ENCODE measurements around the gene DPYSL4. TPM values are rescaled to one million over a fixed set of nuclear protein-coding genes. Genes with fewer than 3 reads are reported as not detected.

The DPYSL4 gene
- total RNA-seq, 1 donor from 2014 or later = 26.1 TPM

DNA sequence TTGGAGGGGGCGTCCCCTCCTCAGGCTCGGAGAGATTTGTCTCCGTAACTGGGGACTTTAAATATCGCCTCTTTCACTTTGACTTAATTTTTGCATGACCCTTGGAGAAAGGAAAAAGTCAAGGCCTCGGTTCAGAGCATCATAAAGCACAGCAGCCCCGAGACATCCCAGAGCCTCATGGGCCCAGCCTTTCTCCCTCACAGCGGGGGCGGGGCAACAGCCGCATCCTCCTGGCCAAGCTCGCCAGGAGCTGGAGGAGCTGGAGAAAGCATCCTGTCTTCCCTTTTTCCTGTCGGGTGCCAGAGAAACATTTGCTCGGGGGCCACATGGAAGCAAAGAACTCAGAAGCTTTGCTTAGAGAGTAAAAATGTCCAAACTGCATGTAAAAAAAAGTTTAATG, 43.6 kb upstream of the DPYSL4 start:
- Mint-ChIP-seq H3K4me1 (ENCODE audit: low read depth, unreplicated experiment) (no peaks in the 10 kb centered on the region), H3K36me3 (ENCODE audit: low read depth, unreplicated experiment) (no peaks in the 10 kb centered on the region), H3K9me3 (ENCODE audit: unreplicated experiment) (no peaks in the 10 kb centered on the region), H3K27me3 (ENCODE audit: low read depth, unreplicated experiment) (peaks cover 44% of the 10 kb centered on the region), H3K27ac (ENCODE audit: unreplicated experiment) (no peak overlapping the region), H3K4me3 (ENCODE audit: unreplicated experiment) (no peak overlapping the region)
- Histone ChIP-seq H3K27ac (ENCODE audit: low read depth, low read length) (no peak overlapping the region), H3K4me3 (ENCODE audit: insufficient read depth, low read depth, low read length) (no peak overlapping the region), H4K20me1 (ENCODE audit: insufficient read depth, low read length) (no peaks in the 10 kb centered on the region), H3K4me2 (ENCODE audit: low read length) (no peak overlapping the region), H2AFZ (ENCODE audit: low read depth, low read length) (no peak overlapping the region), H3K9me3 (ENCODE audit: insufficient read depth, low read depth, low read length) (no peaks in the 10 kb centered on the region), H3K4me1 (ENCODE audit: insufficient read depth, low read length) (no peaks in the 10 kb centered on the region), H3K79me2 (ENCODE audit: insufficient read depth, low read length) (no peaks in the 10 kb centered on the region), H3K27me3 (ENCODE audit: insufficient read depth, low read length) (no peaks in the 10 kb centered on the region), H3K36me3 (ENCODE audit: insufficient read depth, low read length) (no peaks in the 10 kb centered on the region), H3K9ac (ENCODE audit: low read length) (no peak overlapping the region)
- no peak for FAIRE-seq
- TF ChIP-seq, protein P1, sequence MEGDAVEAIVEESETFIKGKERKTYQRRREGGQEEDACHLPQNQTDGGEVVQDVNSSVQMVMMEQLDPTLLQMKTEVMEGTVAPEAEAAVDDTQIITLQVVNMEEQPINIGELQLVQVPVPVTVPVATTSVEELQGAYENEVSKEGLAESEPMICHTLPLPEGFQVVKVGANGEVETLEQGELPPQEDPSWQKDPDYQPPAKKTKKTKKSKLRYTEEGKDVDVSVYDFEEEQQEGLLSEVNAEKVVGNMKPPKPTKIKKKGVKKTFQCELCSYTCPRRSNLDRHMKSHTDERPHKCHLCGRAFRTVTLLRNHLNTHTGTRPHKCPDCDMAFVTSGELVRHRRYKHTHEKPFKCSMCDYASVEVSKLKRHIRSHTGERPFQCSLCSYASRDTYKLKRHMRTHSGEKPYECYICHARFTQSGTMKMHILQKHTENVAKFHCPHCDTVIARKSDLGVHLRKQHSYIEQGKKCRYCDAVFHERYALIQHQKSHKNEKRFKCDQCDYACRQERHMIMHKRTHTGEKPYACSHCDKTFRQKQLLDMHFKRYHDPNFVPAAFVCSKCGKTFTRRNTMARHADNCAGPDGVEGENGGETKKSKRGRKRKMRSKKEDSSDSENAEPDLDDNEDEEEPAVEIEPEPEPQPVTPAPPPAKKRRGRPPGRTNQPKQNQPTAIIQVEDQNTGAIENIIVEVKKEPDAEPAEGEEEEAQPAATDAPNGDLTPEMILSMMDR (IDR thresholded peaks at IDR 0.05; ENCODE audit: insufficient read depth, low read depth, low read length) = no peak
- TF ChIP-seq EZH2 (IDR thresholded peaks at IDR 0.05; ENCODE audit: insufficient read depth, low read length) = no peak
- no peak for DNase-seq (ENCODE audit: low read depth)

DNA sequence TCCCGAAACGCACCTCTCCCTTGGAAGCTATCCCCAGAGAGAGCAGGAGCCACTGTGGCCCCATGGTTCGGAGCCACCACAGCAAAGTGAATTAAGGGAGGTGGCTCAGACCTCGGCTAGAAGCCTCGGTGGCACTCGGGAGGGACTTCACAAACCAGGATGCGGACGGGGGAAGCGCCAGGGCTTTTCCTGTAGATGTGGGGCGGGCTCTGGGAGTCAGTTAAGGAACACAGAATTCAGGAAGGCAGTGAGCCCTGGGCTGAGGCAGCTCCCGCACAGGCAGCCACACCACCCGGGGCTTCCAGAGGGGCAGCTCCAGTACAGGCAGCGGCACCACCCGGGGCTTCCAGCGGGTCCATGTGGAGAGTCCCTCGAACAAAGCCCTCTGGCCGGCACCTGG, 42.7 kb upstream of the DPYSL4 start:
- Histone ChIP-seq H3K9me3 (ENCODE audit: insufficient read depth, low read depth, low read length) (no peaks in the 10 kb centered on the region), H3K79me2 (ENCODE audit: insufficient read depth, low read length) (no peaks in the 10 kb centered on the region), H3K4me3 (ENCODE audit: insufficient read depth, low read depth, low read length) (no peak overlapping the region), H3K27me3 (ENCODE audit: insufficient read depth, low read length) (no peaks in the 10 kb centered on the region), H3K4me1 (ENCODE audit: insufficient read depth, low read length) (no peaks in the 10 kb centered on the region), H3K4me2 (ENCODE audit: low read length) (no peak overlapping the region), H2AFZ (ENCODE audit: low read depth, low read length) (no peak overlapping the region), H3K9ac (ENCODE audit: low read length) (no peak overlapping the region), H4K20me1 (ENCODE audit: insufficient read depth, low read length) (no peaks in the 10 kb centered on the region), H3K36me3 (ENCODE audit: insufficient read depth, low read length) (no peaks in the 10 kb centered on the region), H3K27ac (ENCODE audit: low read depth, low read length) (no peak overlapping the region)
- no peaks in the 10 kb centered on the region for H3K36me3 Mint-ChIP-seq (ENCODE audit: low read depth, unreplicated experiment)
- no peak overlapping the region for H3K4me3 Mint-ChIP-seq (ENCODE audit: unreplicated experiment)
- H3K4me1 Mint-ChIP-seq (ENCODE audit: low read depth, unreplicated experiment) = no peaks in the 10 kb centered on the region
- TF ChIP-seq, protein P1 (IDR thresholded peaks at IDR 0.05; ENCODE audit: insufficient read depth, low read depth, low read length) = no peak
- no peak for TF ChIP-seq EZH2 (IDR thresholded peaks at IDR 0.05; ENCODE audit: insufficient read depth, low read length)
- H3K27me3 Mint-ChIP-seq (ENCODE audit: low read depth, unreplicated experiment) = peaks cover 43% of the 10 kb centered on the region
- H3K9me3 Mint-ChIP-seq (ENCODE audit: unreplicated experiment) = no peaks in the 10 kb centered on the region
- H3K27ac Mint-ChIP-seq (ENCODE audit: unreplicated experiment) = no peak overlapping the region
- DNase-seq (ENCODE audit: low read depth) = no peak
- no peak for FAIRE-seq

- H3K79me2 ChIP-seq (ENCODE audit: insufficient read depth, low read length) = no peaks in the 10 kb centered on the region
- no peak overlapping the region for H2AFZ ChIP-seq (ENCODE audit: low read depth, low read length)
- no peak overlapping the region for H3K4me3 ChIP-seq (ENCODE audit: insufficient read depth, low read depth, low read length)
- DNase-seq (ENCODE audit: low read depth) (no peak), FAIRE-seq (no peak)
- no peaks in the 10 kb centered on the region for H3K4me1 ChIP-seq (ENCODE audit: insufficient read depth, low read length)
- no peak overlapping the region for H3K27ac ChIP-seq (ENCODE audit: low read depth, low read length)
- H3K36me3 ChIP-seq (ENCODE audit: insufficient read depth, low read length) = no peaks in the 10 kb centered on the region
- H3K27ac Mint-ChIP-seq (ENCODE audit: unreplicated experiment) = no peak overlapping the region
- H3K9ac ChIP-seq (ENCODE audit: low read length) = no peak overlapping the region
- H3K36me3 Mint-ChIP-seq (ENCODE audit: low read depth, unreplicated experiment) = no peaks in the 10 kb centered on the region
- H3K4me3 Mint-ChIP-seq (ENCODE audit: unreplicated experiment) = no peak overlapping the region
- H3K27me3 Mint-ChIP-seq (ENCODE audit: low read depth, unreplicated experiment) = peaks cover 40% of the 10 kb centered on the region
- no peaks in the 10 kb centered on the region for H3K4me1 Mint-ChIP-seq (ENCODE audit: low read depth, unreplicated experiment)
- H3K4me2 ChIP-seq (ENCODE audit: low read length) = no peak overlapping the region
- no peaks in the 10 kb centered on the region for H4K20me1 ChIP-seq (ENCODE audit: insufficient read depth, low read length)
- no peak for TF ChIP-seq EZH2 (IDR thresholded peaks at IDR 0.05; ENCODE audit: insufficient read depth, low read length)
- TF ChIP-seq, protein P1 (IDR thresholded peaks at IDR 0.05; ENCODE audit: insufficient read depth, low read depth, low read length) = no peak
- no peaks in the 10 kb centered on the region for H3K27me3 ChIP-seq (ENCODE audit: insufficient read depth, low read length)
- H3K9me3 ChIP-seq (ENCODE audit: insufficient read depth, low read depth, low read length) = no peaks in the 10 kb centered on the region
- no peaks in the 10 kb centered on the region for H3K9me3 Mint-ChIP-seq (ENCODE audit: unreplicated experiment)
Measured at GRCh38 chr10:132145002-132145401, 41.7 kb upstream of the DPYSL4 start.

All from astrocyte (in vitro differentiated cells and primary cell).